Right renal pelvis (tissue), 4 donors: ENCODE measurements around the gene EIF4E3. TPM values are rescaled to one million over a fixed set of nuclear protein-coding genes. Genes with fewer than 3 reads are reported as not detected.

Experiments used
- DNase-seq, 4 donors: peaks; one replicate each; pipeline ENCODE4 v3.0.0-alpha.2; 2013; ENCODE audit warnings: low read depth in 4 of 4, low spot score in 3 of 4, missing footprints in 1 of 4
- polyA plus RNA-seq, 4 donors: library from polyadenylated mRNA; unstranded; fragments of 120-200 nt; gene quantifications; one replicate each; pipeline ENCODE4 v1.2.1, GENCODE V29; 2013; ENCODE audit not compliant: insufficient read length in 4 of 4

EIF4E3 gene
- polyA plus RNA-seq, 4 donors = 11.7 to 14.7 (median 13.4) TPM

DNA sequence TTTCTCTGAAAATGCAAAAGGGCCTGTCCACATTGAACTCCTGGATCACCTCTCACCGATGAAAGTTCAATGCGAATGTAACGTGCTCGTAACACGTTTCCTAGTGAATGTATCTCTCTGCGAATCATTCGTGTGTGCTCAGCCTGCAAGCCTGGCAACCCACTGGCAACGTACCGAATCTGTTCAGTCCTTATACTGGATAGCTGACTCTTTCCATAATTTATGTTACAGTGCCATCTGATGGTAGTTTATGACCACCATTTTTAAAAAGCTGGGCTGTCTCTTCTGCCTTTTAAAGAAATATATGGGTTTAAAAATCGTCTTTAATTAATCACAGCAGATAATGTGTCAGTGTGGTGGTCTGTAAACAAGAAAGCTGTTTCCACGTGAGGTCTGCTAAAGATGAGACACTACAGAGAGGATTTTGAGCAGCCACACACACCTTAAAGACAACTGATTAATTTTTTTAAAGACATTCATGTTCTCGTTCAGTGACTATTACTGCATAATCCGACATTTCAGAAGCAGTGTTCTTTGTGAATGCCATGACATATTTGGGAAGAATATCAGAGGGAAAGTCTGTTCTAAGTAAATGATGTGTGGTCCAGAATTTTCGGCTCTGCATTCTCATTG is 72.3 kb downstream of the EIF4E3 start:
- no peak for DNase-seq

DNA sequence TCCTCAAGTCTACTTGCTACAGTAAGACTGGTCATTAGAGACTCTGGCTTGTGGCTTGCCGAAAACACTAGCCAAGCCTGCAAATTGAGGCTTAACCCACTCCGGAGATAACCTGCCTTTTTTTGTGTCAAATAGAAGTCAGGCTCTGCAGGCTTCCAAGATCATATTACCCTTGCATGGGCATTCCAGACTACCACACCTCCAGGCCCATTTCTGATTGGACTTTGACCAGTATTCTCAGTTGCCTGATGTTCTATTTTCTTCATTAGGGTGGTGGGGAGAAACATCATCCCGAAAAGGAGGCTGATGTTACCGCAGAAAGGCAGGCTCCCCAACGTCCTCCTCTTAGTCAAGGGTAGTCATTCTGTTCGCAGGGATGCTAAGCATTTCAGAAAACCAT is 73.6 kb downstream of the EIF4E3 start:
- DNase-seq = no peak

DNA sequence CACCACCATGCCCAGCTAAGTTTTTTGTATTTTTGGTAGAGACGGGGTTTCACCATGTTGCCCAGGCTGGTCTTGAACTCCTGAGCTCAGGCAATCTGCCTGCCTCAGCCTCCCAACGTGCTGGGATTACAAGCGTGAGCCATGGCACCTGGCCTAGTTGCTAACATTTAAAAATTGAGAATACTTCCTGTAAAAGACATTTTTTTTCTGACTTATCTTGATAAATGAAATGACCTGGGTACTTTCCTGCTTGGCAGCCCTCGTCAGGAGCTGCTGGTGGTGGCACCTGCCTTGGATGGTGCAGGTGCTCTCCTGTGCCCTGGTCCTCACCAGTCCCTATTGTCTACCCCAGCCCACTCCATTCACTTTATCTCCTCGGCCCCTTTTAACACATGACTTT is 74.8 kb downstream of the EIF4E3 start:
- DNase-seq = no peak

DNA sequence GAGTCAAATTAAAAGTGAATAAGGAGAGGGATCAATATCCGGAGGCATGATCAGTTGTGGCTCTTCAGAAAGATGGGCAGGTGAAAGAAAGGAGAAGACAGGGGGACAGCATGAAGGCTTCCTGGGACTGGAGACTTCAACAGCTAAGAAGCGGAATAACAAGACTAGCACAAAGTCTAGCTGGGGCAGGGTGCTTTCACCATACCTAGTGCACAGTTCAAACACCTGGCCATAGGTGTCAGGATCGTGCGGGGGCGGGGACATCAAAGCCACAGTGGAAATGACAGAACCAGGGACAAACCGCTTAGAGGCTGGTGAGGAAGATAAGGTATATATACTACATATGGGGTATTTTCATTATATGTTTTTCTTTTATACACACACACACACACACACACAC is 75.4 kb downstream of the EIF4E3 start:
- DNase-seq = no peak

DNA sequence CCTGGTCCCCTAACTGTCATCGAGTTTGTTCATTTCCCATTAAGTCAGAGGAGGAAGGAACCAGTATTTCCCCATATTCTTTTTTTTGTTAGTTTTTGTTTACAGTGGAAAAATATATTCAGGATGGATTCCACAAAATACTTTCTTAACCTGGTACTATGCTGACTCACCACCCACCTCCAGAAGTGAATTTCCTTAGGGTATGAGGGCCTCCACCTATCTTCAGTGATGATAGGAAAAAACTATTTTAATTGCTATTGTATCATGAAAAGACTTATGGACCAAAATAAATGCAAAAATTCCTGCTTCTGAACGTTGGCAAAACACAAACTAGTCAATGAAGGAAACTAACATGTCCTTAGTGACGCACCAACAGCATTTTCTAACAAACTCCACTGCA is 77.5 kb downstream of the EIF4E3 start:
- no peak for DNase-seq

DNA sequence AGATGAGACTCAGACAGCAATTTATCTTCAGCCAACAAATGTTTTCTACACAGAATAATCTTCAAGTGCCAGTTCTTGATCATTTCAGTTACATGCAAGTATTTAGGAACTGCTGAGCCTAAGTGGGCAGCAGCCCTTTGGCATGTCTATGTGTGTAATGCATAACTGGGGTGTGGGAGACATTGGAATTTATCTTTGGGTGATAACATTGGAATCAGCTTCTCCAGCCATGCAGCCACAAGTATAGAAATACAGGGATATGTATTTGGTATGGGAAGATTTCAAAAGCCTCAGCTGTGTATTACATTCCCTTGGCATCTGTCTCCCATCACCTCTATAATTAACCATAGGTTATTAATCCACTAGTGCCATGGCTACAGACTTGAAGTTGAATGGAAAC is 78.2 kb downstream of the EIF4E3 start:
- DNase-seq = no peak

DNA sequence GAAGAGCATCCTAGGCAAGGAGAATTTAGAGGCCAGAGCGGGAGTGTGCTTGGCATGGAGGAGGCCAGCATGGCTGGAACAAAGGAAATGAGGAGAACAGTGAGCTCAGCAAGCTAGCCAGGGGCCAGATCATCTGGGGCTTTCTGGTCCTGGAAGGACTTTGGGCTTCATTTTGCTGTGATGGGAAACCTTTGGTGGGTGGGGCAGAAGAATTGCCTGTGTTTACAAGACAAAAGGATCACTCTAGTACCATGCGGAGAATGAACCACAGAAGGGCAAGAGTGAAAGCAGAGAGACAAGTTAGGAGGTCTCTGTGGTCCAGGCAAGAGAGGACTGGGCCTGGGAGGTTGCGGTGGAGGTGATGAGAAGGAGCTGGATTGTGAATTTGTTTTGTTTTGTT is 80.1 kb downstream of the EIF4E3 start:
- no peak for DNase-seq

DNA sequence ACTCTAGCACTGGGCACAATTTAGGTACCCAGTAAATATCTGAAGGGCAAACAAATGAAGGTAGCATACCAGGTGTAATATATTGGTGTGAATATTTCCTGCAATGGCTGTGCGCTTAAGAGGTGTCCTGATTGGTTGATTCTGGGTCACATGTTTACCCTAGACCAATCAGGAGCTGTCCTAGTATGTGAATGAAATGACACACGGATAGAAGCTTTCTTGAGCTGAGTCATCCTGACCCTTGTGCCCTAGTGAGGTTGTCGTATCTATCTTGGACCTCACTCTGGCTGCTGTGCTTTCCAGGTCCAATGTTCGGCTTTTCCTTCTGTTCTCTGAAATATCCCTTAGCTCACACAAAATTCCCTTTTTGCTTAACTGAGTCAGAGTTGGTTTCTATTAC is 83.5 kb downstream of the EIF4E3 start:
- DNase-seq = no peak

DNA sequence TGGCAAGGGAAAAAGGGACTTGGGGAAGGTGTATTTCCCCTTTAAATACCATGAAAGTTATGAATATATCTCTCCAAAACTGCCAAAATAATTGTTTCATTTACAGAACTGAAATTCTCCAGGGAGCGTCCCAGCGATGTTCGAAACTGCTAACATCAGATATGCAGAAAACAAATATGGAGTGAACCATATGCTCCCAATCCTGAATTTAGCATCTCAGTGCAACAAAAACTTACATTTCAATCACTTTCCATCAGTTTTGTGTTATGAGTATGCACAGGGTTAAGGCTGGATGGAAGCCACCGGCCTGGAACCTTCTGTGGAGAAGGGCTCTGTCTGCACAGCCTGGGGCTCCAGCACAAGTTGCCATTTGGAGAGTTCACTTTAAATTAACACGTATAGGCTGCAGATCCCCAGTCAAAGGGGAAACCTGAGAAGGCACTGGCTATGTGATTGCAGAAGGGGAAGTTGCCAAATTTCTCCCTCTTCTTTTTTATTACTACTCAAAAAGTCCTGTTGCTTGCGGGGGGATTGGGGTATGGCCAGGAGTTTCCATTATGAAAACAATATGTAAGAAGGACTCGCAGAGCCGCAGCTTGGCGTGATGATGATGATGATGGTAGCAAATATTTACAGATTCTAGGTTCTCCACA is 84.7 kb downstream of the EIF4E3 start:
- DNase-seq = no peak

DNA sequence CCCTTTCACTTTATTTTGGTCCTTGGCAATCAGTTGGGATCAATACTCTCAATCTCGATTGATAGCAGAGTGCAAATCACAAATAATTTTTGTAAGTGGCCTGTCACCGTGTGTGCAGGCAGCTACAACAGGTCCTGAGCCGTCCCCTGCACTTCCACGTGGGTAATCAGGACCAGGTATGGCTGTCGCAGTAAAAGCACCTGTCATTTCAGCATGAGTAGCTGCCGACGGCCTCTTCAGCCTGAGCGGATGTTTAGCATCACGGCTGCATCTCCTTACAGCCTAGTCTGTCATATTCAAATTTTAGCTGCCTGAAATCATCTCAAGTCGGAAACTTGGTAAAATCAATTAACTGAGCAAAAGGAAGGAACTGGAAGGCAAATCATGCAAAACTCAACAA is 88.7 kb downstream of the EIF4E3 start:
- DNase-seq = no peak

DNA sequence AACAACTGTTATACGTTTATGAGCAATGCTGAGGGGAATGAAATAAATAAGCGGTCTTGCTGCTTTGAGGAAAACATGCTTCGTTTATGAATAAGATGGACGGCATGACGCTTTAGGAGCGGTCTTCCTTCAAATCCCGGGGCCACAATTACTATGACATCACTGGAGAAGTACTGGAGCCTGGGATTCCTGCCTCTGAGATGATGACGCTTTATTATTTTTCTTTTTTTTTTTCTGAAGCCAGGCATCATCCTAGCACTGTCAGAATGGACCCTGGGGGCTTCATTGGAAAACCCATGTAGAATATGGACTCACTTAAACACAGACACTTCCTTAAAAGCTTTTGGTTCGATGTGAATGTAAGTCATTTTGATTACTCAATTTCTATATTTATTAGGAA is 89.2 kb downstream of the EIF4E3 start:
- DNase-seq = no peak

DNA sequence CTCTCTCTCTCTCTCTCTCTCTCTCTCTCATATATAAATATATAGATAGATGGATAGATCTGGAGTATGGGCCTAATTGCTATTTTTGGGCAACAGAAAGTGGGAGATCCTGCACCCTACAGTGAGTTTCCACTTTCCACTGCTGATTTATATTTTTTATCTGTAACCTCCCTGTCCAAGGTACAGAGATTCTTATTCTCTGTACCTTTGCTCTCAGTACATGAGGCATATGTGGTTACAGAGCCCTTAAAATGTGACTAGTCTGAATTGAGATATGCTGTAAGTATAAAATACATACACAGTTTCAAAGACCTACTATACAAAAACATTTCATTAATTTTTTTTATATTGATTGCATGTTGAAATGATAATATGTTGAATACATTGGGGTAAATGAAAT is 90.5 kb downstream of the EIF4E3 start:
- DNase-seq = no peak

DNA sequence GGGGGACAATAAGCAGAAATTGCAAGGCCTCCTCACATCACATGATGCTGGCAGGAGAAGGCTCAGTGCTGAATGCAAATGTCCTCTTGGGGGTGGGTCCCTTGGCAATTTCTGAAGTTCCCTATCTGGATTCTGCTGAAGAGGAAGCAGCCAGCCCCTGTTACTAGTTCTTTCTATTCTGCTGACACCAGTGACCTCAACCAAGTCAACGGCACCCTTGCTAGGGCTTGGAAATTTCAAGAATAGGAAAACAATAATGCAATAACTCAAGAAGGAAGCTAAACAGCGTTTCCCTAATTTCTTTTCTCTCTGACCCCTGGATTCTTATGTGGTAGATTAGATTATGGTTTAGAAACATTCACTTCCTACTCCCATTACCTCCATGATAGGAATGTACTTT is 95.5 kb downstream of the EIF4E3 start:
- DNase-seq = no peak

DNA sequence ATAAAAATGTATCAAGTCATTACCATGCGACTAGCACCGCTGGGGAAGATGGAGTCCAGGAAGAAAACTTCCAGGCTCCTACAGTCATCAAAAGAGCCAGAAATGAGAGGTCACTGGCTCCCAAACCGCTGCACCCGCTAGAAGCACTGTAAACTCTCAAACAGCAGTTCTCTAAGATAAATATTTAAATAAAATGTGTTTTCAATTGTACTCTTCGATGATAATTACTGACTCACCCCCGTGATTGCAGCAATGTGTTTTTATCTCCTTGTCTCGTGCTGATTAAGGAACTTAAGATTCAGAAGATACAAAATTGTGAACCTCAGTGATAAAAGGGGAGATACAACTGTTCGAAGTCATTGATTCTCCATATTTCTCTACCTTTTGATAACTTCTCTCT is 95.9 kb downstream of the EIF4E3 start:
- no peak for DNase-seq

DNA sequence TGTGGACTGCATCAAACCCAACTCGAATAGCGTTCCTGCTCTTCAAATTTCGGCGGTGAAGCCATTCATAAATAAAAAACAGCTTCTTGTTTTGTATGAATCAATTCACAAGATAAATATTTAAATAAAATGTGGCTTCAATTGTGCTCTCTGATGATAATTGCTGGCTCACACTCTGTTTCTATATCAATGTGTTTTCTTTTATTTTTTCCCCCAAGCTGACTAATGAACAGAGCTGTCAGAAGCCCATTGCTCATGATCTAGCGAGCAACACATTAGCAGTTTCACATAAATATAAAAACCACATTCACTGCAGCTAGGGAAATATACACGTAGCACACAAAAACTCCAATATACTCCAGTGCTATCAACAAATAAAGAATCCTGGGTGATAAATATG is 96.7 kb downstream of the EIF4E3 start:
- DNase-seq = no peak

DNA sequence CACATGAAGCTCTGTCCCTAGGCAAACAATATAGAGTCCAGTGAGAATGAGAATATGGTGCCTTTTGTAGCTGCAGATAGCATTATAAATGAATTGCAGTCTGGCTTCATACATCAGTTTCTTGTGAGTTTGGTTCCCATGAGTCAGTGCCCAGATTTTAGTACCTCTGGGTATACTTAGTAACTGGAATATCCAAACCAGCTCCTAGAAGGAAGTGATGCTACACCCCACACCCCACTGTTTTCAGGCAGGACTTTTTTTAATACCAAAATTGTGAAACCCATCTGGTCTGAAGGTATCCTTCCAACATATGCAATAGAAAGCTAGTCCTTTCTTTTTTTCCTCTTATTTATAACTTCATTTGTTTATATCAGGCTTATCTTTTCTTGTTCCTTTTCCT is 99.5 kb downstream of the EIF4E3 start:
- no peak for DNase-seq

Other genes with a start within 250 kb of the EIF4E3 start
- 10 to 100 TPM; 31.3 to 39.3 (median 33.6) TPM for gene FOXP1, start 141.7 kb downstream of the EIF4E3 start, polyA plus RNA-seq
- gene GPR27, start 28.5 kb upstream of the EIF4E3 start, polyA plus RNA-seq = 10 to 100 TPM in 1 of 4 donors, 1 to 10 TPM in 3; 9.2 to 10.4 (median 9.7) TPM
- gene PROK2, start 59.7 kb upstream of the EIF4E3 start, polyA plus RNA-seq = under 1 TPM in 2 of 4 donors, not detected in 2; 0.06 to 0.10 TPM